HUES6 (cell line): ENCODE measurements around the gene SLX4IP.

Experiments
- H3K27ac ChIP-seq: 2 replicates; pipeline ENCODE4 v1.7.0; 2013; ENCODE audit warnings: low read depth, mild to moderate bottlenecking, low read length, inconsistent platforms
- H3K27me3 ChIP-seq: 2 replicates; pipeline ENCODE4 v1.6.1; 2013; ENCODE audit warnings: low read length; ENCODE audit not compliant: control insufficient read depth, insufficient read depth
- H3K36me3 ChIP-seq: 2 replicates; pipeline ENCODE4 v1.6.1; 2013; ENCODE audit warnings: low read length; ENCODE audit not compliant: control insufficient read depth, insufficient read depth
- H3K4me1 ChIP-seq: 2 replicates; pipeline ENCODE4 v1.6.1; 2013; ENCODE audit warnings: low read length; ENCODE audit not compliant: control insufficient read depth, insufficient read depth
- H3K4me3 ChIP-seq: 2 replicates; pipeline ENCODE4 v1.5.1; 2013; ENCODE audit warnings: low read depth, low read length
- H3K9ac ChIP-seq: one replicate; pipeline ENCODE4 v1.6.1; 2013; ENCODE audit warnings: mild to moderate bottlenecking, low read length
- H3K9me3 ChIP-seq: 2 replicates; pipeline ENCODE4 v1.6.1; 2013; ENCODE audit warnings: low read depth, low read length; ENCODE audit not compliant: control insufficient read depth, insufficient read depth

SLX4IP gene

DNA sequence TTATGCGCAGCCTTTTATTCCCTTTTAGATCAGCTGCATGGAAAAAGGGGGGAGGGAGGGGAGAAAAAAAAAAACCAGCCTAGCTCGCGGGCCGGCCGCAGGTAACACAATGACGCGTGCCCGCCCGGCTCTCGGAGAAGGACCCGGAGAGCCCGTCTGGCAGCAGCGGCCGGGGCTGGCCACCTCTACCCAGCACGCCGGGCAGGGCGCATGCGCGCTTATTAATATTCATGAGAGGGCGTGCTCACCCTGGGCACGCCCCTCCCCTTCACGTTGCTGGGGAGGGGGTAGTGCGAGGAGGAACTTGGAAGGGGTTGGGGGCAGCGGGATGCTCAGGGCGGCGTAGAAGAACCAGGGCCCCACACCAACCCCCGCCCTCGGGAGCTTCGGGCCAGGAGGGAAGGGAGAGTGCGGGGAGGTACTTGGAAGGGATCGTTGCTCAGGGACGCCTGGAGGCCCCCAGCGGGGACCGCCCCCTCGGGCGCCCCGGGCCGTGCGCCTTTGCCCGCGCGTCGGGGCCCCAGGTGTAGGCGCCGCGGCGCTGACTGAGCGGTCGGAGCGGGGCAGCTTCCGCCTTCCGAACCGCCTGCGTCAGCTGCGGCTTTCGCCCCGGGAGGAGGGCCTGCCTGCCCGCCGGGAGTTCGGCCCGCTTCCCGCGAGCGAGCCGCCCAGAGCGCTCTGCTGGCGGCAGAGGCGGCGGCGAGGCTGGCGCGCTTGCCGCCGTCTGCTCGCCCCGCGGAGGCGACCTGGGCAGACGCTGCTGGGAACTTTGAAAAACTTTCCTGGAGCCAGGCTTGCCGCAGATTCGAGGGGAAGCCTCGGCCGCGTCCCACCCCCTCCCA lies 239.0 kb downstream of the SLX4IP start, which contains the start of gene JAG1:
TSS of gene JAG1 (minus strand) at position 158 of the 842 bp plus-strand sequence. CDS start 469 bp downstream, outside the sequence.
- Histone ChIP-seq H3K9me3 (no peaks in the 10 kb centered on the region), H3K4me1 (peaks cover 35% of the 10 kb centered on the region), H3K9ac (peak within 1 kb of the TSS; percentile 90), H3K4me3 (peak within 1 kb of the TSS; percentile 93), H3K27me3 (no peaks in the 10 kb centered on the region), H3K27ac (peak within 1 kb of the TSS; percentile 96), H3K36me3 (peaks cover 2% of the 10 kb centered on the region; the same call in 1 of the 2 replicates)

DNA sequence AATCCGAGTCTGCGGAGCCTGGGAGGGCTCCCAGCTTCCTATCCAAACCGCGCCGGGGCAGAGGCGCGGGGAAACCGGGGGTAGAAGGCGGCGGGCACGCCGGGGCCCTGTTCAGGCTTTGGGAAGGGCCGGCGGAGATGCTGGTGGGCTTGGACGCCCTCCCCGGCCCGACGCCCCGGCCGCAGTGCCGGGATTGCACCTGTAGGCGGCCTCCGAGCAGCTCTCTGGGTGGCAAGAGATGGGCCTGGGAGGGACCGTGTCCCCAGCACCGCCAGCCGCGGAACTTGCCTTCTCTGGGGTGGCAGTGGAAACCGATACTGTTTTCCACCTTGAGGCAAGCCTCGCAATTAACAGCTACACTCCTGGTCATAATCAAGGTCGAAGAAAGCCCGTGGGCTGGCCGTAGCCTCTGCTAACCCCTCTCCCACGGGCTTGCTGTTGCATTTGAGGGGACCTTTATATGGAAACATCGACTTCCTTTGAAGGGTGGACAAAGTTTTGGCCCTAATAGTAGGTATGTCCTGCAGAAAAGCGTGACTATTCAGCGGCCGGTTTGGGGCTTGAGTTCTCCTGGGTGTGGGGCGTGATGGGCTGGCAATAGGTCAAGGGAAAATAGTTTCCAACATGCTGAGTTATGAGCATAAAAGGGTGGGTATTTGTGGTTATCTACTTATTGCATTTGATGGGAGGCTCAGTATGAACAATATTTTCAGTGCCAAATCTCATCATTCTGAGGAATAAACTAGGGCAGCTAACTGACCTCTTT lies 239.8 kb downstream of the SLX4IP start:
- H3K9me3 ChIP-seq = no peaks in the 10 kb centered on the region
- peak overlapping the region; percentile 90 for H3K9ac ChIP-seq
- H3K27ac ChIP-seq = peak overlapping the region; percentile 96
- no peaks in the 10 kb centered on the region for H3K27me3 ChIP-seq
- H3K36me3 ChIP-seq = no peaks in the 10 kb centered on the region; the same call in 1 of the 2 replicates
- H3K4me1 ChIP-seq = peaks cover 29% of the 10 kb centered on the region
- H3K4me3 ChIP-seq = peak overlapping the region; percentile 93

- no peaks in the 10 kb centered on the region for H3K27me3 ChIP-seq
- peak overlapping the region; percentile 90 for H3K9ac ChIP-seq
Observed at GRCh38 chr20:10675450-10675848, 240.3 kb downstream of the SLX4IP start.

DNA sequence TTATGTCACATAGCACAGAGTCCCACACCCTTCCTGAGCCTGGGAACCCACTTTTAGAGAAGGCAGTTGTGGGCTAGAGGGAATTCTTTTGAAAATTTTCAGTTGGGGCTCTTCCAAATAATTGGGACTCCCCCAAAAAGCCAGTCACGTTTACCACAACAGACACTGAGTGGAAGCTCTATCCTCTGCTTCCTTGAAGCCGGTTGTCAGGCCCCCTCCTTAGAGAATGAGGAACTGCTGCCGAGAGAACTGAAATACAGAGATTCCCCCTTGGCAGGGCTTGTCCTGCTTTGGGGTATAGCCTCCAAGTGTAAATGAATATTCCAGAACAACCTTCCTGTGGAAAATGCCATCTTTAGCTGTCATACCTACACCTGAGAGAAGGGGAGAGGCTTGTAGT lies 241.4 kb downstream of the SLX4IP start:
- Histone ChIP-seq H3K9ac (no peak overlapping the region), H3K36me3 (no peaks in the 10 kb centered on the region; the same call in 1 of the 2 replicates), H3K4me3 (no peak overlapping the region), H3K27me3 (no peaks in the 10 kb centered on the region), H3K27ac (no peak overlapping the region), H3K4me1 (peaks cover 12% of the 10 kb centered on the region), H3K9me3 (peaks cover 3% of the 10 kb centered on the region; the same call in 1 of the 2 replicates)

More at GRCh38 chr20:10675450-10675848, 240.3 kb downstream of the SLX4IP start:
- no peaks in the 10 kb centered on the region; the same call in 1 of the 2 replicates for H3K36me3 ChIP-seq
- H3K9me3 ChIP-seq = no peaks in the 10 kb centered on the region
- no peak overlapping the region for H3K27ac ChIP-seq
- H3K4me1 ChIP-seq = peaks cover 23% of the 10 kb centered on the region
- peak overlapping the region; percentile 93 for H3K4me3 ChIP-seq
